Measurements from ENCODE around the gene MLLT1.

GRCh38 chr19:6242677-6243076 lies 37.1 kb downstream of the MLLT1 start:
- TF ChIP-seq CTCF (IDR thresholded peaks at IDR 0.05) (no peak), POLR2A (IDR thresholded peaks at IDR 0.05; ENCODE audit: low read depth) (no peak), EP300 (IDR thresholded peaks at IDR 0.05) (no peak)
